ENCODE measurements around the gene C2CD4C.

DNA sequence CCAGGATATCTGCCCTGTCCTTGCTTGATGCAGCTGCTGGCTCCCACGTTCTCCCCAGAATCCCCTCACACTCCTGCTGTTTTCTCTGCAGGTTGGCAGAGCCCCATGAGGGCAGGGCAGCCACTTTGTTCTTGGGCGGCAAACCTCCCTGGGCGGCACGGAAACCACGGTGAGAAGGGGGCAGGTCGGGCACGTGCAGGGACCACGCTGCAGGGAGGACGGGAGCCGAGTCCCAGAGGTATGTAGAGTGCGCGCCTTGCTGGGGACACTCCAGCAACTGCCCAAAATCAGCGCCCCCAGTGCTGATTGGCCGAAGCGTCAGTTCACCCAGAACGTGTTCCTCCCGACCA lies 34.1 kb downstream of the C2CD4C start:
- TF ChIP-seq, protein P1, sequence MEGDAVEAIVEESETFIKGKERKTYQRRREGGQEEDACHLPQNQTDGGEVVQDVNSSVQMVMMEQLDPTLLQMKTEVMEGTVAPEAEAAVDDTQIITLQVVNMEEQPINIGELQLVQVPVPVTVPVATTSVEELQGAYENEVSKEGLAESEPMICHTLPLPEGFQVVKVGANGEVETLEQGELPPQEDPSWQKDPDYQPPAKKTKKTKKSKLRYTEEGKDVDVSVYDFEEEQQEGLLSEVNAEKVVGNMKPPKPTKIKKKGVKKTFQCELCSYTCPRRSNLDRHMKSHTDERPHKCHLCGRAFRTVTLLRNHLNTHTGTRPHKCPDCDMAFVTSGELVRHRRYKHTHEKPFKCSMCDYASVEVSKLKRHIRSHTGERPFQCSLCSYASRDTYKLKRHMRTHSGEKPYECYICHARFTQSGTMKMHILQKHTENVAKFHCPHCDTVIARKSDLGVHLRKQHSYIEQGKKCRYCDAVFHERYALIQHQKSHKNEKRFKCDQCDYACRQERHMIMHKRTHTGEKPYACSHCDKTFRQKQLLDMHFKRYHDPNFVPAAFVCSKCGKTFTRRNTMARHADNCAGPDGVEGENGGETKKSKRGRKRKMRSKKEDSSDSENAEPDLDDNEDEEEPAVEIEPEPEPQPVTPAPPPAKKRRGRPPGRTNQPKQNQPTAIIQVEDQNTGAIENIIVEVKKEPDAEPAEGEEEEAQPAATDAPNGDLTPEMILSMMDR (IDR thresholded peaks at IDR 0.05; ENCODE audit: low read depth, low read length, poor library complexity, severe bottlenecking) = no peak
- TF ChIP-seq EZH2phosphoT487 (IDR thresholded peaks at IDR 0.05; ENCODE audit: borderline replicate concordance, low read length) = no peak
